ENCODE results near the gene HFE.
"Not testable (repeated sequence)": the region's sequence is repeated elsewhere in the genome, so short reads cannot be mapped to it uniquely, and the experiment has no call there.

Gene HFE, protein sequence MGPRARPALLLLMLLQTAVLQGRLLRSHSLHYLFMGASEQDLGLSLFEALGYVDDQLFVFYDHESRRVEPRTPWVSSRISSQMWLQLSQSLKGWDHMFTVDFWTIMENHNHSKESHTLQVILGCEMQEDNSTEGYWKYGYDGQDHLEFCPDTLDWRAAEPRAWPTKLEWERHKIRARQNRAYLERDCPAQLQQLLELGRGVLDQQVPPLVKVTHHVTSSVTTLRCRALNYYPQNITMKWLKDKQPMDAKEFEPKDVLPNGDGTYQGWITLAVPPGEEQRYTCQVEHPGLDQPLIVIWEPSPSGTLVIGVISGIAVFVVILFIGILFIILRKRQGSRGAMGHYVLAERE

GRCh38 chr6:26087284-26088115, at the start of gene HFE:
HFE (plus strand) TSS chr6:26087429; CDS start chr6:26087441, 12 bp downstream.
- peak in 34 of 56 donors; percentile 4 to 55 (median 21) for DNase-seq

- no peak for DNase-seq
These were observed 45.3 kb upstream of the HFE start for GRCh38 chr6:26041946-26042345.

GRCh38 chr6:26043384-26044139, 43.7 kb upstream of the HFE start:
- DNase-seq, result peak in 51 of 56 donors; percentile 14 to 83 (median 53)

- peak in 15 of 56 donors; percentile 3 to 45 (median 26) for DNase-seq
These were observed 42.8 kb upstream of the HFE start for GRCh38 chr6:26044140-26045064.

GRCh38 chr6:26045065-26045927, 41.9 kb upstream of the HFE start:
- DNase-seq, result peak in 48 of 56 donors; percentile 5 to 86 (median 52)

DNA sequence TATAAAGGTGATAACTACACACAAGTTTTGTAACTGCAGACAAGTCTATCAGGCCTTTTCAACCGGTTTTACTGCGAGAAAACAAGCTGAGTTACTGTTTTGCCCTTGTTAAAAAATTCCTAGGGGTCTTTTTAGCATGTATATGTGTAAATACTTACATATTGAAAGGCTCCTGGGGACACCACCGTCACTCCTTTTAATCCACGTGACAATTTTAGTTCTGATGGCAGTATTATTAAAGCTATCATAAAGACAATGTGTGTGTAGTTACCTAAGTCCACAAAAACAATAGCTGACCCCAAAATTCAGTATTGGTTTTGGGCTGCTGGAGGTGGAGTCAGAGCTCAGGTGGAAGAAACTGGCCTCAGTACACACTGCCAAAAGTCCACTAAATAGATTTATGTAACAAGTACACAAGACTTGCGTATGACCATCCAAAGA, 41.3 kb upstream of the HFE start:
- no peak for DNase-seq

GRCh38 chr6:26047329-26047728, 39.9 kb upstream of the HFE start:
- DNase-seq, result not testable (repeated sequence)

DNA sequence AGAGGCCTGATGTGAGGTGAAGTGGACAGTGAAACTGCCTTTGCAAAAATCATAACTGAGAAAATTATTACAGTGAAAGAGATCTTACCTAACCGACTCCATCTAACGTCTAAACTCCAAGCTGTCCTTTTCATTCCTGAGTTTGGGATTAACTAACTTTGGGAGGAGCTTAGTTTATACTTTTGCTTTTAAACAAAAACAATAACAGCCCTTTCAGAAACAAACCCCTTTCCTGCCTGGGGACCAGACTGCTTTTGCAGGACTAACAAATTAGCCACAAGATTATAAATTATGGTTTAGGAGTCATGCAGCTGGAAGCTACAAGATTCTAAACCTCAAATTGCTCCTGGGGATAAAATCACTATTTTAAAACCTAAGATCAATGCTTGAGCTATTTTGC, 38.6 kb upstream of the HFE start:
- no peak for DNase-seq

DNA sequence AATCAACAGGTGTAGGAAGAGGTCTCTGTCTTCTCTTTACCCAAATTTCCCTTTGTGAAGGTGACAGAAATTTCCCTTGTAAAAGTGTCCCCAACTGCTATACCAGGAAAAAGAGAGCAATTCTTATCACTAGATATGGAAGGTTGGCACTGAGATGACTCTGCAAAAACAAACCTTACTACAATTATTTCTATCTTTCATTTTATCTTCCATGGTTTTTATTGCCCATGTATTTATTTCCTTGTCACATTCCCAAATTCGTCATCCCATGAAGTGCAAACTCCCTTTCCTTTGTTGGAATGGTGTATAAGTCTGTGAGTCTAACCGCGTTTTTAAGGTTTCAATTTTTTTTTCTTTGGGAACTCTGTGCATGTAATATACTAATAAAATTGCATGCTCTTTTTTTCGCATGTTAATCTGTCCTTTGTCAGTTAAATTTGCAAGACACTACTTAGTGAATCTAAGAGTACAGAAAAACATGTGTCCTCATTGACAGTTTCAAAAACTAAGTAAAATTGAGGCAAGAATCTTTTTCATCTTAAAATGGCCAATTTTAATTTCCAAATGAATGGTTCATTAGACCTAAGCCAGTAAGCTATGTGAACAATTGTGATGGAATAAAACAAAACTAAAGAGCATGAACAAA, 35.4 kb upstream of the HFE start:
- no peak for DNase-seq

- not testable (repeated sequence) for DNase-seq
These were observed 34.4 kb upstream of the HFE start for GRCh38 chr6:26052762-26053250.

DNA sequence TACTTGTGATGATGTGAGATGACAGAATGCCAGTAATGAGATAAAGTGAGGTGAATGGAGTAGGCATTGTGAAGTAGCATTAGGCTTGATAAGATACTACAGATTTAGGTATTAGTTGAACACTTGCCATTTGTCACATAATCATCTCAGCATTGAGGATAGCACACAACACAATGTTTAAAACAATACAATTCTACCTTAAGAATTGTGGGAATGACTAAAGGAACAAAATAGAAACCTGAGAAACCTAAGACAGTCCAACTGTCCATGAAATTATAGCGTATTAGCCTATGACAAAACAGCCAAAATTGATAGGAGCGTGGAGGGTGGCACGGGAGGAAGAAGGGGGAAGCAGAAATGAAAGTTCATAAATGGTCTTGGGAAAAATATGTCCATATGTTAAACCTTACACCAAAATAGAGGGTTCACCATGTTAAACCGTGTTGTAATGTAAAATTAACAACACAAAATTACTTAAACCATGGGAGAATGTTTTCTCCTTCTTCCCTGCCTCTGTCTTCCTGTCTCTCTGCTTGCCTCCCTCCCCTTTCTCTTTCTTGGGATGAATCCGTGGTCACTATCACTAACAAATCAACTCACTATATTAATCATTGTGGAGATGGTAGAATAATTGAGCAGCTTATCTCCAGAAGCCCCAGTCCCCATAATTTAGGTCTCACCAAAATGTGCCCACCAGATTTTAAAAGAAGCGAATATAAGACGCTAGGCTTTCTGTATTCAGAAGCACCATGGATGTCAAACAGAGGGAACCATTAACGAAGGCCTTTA, 33.0 kb upstream of the HFE start:
- DNase-seq, result no peak

DNA sequence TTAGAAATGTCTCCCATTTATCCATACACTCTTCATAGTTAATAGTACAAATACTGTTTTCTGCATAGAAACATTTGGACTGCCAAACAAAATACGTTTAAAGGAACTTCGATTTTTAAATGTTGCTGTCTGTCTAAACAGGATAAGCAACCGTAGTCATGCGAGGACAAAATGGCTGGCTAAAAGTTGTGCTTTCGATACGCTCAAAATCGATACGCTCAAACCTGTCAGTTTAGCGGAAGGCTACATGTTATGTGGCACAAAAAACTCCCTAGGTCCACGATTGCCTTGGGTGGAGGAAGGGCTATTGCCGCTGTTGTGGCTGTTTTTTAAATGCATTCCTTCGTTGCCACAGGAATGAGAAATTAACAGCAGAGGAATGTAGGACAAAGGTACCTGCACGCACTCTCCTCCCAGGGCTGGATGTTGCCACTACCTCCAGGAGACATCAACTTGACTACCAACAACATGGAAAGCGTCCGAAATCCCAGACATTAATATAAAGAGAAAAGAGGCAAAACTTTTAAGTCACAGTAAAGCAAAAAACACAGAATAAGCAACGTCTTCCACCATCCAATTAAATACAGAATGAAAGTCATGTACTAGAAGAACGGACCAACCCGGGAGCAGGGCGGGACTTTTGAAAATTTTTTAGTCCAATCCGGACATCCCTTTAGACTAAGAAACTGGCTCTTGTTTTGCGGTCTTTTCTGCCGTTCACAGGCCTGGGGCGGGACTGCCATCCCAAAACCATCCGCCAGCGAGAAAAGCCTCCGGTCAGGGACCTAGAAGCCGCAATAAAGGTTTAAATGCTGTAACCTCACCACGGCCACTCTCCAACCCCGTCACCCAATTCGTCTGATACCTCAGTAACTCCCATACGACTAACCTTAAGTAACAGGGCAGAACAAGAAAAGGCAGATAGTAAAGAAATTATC, 32.2 kb upstream of the HFE start:
- DNase-seq, result peak in 55 of 56 donors; percentile 28 to 94 (median 77)

GRCh38 chr6:26055719-26056582, 31.3 kb upstream of the HFE start:
- DNase-seq, result peak; percentile 19 to 91 (median 76)

DNA sequence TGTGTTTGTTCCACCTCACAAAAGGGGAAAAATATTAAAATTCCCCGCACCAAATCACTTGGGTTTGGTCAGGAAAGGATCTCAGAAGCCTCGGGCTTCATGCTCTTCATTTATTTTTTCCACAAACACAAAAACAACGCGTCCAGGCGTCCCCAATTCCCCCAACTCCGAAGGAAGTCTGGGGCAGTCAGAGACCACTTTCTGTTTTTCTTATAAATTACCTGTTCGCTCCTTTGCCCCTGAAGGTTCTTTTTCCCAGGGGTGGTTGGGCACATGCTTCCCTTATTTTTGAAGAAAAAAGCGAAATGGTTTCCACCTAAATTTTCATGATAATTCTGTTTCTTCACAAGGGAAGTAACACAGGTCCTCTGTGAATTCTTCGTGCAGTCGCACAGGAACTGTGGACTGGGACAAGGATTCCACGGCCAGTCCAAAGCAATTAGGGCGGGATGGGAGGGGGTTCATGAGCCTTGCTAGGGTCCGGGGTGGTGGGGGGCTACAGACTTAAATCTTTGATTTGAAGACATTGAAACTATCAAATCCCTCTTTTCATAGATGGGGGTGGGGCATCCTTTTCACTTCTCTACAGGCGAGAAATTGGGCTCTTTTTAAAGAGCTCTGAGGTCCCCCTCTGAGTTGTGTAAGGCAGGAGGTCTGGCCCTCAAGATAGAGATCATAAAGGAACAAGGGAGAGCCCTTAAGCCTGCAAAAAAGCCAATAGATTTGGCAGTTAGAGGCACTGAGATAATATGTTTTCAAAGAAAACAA, 30.5 kb upstream of the HFE start:
- DNase-seq, result peak in 22 of 56 donors; percentile 6 to 73 (median 34)

GRCh38 chr6:26057899-26058298, 29.3 kb upstream of the HFE start:
- DNase-seq, result no peak
